Activated CD8-positive, alpha-beta memory T cell treated with anti-CD3 and anti-CD28 coated beads, Interleukin-2, amount 50 U/mL, for 48 hours (primary cell): ENCODE measurements around the gene SH3BP4.

Experiments used
- DNase-seq: peaks from one replicate; pipeline ENCODE4 v3.0.0-alpha.2; 2020

SH3BP4 gene

DNA sequence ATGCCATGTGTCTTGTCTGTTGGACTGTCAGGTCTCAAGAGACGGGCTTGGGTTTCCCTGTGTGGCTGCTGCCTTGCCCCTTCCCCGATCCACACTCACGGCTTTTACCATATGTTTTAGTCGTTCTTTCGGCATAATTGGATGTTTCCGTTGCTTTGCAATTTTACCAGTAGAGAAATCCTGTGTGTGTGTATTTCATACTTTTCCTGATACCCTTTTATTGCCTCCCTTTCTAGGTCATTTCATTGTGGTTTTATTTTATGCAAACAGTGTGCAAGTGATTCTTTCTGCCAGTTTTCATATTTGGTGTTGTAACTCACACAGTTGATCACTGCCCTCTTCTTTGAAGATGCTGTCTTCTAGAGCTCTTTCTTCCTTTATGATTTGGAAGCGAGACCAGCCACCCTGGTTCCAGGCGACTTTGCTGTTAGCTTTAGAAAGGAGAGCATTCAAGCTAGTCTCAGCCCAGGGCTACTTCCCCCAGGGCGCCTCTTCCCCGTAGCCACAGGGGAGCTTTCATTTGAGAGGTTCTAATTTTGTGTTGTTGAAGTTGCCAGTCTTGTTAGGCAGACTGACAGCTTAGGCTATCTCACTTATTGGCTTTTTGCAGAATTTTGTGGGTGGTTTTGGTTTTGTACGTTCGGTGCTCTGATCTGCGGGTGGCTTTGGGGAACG, 17.0 kb downstream of the SH3BP4 start:
- DNase-seq: no peak

DNA sequence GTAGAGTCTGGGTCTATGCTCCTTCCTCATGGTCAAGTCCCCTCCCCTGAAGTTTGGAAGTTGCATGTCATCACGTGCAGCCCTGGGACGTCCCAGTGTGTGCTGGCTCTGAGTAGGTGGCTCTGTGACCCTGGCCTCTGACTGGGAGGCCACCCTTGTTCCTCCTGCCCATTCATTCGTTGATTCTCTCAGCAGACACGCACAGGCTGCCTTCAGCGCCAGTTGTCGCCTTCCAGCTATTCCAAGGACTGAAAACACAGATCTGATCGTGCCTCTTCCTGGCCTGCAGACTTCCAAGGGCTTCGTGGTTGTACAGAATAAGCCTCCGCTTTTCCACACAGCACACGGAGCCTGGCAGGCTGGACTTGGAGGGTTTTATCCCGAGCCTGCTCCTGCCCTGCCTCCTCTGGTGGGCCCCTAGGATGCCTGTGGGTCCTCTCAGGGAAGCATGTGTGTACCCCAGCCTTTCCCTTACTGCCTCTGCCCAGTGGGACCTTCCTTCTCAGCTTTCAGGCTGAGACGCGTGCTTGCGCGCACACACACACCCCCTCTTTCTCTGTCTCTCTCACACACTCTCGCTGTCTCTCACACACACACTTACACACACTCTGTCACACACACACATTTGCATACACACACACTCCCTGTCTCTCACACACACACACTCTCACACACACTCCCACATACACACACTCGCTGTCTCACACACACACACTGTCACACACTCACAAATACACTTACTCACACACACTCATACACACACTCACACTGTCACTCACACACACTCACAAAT, 17.7 kb downstream of the SH3BP4 start:
- no peak for DNase-seq

DNA sequence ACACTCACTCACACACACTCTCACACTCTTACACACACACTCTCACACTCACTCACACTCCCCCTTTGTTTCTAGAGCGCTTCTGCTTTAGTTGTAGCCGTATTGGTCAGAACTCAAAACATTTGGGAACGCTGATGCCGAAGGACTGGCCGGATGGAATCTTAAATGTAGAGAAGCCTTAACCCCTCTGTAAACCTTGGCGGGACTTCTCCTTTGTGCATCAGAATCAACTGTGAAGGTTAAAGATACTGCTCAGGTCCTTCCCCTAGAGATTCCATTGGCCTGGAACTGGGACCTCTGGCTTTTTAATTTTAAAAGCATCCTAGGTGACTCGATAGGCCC, 18.3 kb downstream of the SH3BP4 start:
- DNase-seq: no peak

DNA sequence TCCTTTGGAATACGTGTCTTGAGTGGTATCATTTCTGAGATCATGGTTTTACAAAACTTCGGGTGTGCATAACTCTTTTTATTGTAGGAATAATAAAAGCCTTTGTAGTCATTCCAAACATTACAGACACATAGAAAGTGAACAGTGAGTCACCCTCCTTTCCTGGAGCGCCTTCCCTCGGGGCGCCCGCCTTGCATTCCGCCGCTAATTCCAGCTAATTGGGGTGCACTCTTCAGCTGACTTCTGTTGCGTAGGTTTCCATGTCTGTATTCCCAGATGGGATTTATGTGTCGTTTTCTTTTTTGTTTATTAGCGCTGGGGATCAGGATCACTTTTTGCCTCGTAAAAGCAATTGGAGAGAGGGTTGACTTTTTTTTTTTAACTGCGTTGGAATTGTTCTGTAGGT, 18.7 kb downstream of the SH3BP4 start:
- no peak for DNase-seq

DNA sequence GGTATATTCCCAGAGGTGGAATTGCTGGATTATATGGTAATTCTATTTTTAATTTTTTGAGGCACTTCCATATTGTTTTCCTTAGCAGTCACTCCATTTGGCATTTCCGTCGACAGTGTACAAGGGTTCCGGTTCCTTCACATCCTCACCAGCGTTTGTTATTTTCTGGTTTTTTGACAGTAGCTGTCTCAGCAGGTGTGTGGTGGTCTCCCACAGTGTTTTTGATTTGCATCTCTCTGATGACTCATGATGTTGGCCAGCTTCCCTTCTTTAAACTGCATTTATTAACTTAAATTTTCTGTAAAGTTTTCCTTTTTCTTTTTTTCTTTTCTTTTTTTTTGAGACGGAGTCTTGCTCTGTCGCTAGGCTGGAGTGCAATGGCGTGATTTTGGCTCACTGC, 19.7 kb downstream of the SH3BP4 start:
- no peak for DNase-seq

DNA sequence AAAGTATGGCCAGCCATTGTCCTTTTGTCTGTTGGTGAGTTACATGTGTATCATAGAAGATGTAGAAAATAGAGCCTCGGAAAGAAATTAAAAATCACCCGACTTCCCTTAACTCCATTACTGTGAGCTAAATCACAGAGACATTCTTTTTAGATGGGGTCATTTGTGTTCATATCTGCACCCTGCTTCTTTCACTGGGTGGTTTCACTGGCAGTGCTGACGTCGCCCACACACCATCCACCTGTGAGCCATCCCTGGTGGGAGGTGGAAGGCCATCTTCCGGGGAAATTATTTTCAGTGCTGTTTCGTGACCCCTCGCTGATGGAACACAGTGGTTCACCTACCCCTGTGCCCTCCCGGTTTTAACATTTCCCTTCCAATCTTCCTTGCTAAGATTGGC, 21.2 kb downstream of the SH3BP4 start:
- DNase-seq: no peak

DNA sequence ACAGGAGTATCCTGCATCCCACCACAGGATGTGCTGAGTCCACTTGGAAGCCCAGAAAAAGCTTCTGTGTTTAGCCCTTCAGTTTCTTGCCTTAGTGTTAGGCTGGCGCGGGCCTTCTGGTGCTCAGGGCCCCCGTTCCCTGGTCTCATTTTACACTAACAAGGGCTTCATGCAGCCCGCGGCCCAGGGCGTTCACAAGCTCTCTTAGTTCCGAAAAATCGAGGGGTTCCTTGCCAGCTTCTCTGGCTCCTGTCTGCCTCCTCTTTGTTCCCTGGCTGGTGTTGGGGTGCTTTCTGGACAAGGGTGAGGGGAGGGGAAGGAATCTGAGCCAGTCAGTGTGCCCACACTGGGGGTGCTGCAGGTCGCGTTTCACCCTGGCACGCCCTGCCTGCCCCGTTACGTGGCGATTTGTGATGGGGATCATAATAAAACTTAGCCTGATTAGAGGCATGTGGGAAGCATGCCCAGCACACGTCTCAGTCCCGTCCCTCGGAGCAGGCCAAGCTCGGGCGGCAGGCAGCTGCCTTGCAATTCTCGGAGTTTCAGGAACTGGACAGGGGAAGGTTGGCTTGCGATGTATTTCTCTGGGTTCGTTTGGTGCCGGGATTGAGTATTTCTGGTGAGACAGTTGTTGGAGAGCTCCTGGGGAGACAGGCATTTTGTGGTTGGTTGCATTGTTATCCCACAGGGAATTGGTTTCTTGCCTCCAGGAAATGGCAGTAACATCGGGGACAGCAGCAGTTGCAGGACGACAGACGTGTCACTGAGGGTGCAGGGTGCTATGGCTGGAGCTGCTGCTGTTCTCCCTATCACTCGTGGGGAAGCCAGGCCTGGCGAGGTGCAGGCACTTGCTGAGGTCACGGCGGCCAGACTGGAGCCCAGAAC, 22.9 kb downstream of the SH3BP4 start:
- DNase-seq: no peak

DNA sequence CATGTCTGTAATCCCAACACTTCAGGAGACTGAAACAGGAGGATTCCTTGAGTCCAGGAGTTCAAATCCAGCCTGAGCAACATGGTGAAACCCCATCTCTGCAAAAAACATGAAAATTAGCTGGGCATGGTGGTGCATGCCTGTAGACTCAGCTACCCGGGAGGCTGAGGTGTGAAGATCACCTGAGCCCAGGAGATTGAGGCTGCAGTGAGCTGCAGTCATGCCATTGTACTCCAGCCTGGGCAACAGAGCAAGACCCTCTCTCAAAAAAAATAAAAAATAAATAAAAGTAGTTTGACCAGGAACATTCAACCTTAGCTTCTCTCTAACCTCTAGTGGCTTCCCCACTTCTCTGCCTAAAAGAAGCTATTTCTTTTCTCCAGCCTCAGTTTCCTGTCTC, 23.8 kb downstream of the SH3BP4 start:
- DNase-seq: no peak

DNA sequence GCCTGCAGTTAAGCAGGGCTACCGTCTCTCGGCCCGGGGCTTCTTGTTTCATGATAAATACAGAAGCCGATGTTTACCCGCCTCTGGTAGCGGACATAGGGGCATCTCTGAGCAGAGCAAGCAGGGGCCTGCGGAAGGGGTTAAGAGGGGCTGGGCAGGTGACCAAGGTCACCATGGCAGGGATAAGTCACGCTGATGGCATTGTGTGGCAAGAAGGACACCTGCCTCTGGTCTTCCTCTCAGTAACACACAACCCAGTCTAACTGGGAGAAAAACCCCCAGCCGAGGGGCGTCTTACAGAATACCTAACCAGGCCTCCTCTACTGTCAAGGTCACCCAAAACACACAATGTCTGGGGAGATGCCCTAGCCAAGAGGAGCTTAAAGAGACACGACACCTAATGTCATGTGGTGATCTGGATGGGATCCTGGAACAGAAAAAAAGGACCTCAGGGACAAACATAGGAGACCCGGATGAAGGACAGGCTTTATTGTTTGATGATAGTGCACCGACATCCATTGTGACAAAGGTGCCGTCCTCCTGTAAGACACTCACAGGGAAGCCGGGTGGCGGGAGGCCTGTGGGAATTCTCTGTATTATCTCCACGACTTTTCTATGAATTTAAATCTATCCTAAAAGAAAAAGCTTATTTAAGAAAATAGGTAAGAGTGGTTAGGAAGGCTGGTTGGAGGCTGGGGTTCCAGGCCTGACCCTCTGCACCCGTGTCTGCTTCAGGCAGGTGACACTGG, 24.8 kb downstream of the SH3BP4 start:
- no peak for DNase-seq

DNA sequence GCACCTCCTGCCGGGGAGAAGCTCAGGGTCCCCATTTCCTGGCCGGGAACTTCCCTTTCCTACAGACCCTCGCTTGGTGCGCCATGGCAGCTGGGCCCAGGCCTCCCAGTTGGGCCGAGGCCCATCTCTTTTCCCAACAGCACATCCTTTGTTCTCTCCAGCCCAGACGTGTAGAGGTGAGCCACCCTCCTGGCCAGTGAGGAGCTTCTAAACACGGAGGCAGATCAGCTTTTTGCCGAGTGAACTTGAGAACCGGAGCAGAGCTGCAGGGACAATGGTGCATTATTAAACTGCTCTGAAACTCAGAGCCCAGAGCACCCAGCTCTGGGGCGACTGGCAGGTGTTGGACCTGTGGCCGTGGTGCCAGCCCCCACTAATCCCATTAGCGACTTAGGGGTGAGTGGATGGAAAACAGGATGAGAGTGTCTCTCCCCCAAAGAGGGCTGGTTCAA, 25.4 kb downstream of the SH3BP4 start:
- DNase-seq: no peak

DNA sequence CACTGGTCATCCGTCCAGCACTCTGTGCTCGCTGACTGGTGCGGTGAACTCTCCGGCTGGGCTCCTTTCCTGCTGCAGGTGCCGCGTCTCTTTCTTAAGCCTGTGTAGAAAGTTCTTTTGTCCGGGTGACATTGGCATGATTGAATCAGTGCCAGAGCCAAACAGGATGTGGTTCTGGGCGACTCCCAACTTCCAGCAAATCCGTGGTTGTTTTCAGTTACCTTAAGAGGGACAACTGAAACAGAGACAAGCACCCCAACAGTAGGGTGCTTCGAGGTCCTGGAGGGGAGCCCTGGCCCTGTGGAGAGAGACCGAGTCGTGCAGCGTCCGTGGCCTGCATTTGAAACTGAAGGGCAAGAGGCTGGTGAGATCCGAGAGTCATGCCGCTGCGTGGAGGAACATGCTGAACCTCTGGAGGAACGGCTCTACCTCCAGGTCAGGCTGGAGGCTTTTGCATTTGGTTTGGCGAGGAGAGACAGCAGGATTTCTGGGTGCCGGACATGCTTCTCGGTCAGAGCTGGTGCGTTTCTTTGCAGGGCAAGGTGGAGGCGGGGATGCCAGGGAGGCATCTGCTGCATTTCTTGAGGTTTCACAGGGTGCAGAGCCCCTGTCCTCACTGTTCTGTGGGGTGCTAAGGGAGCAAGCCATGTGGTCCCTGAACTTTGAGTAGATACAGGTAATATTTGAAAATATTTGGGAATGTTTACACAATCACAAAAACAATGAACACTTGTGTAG, 26.8 kb downstream of the SH3BP4 start:
- no peak for DNase-seq

DNA sequence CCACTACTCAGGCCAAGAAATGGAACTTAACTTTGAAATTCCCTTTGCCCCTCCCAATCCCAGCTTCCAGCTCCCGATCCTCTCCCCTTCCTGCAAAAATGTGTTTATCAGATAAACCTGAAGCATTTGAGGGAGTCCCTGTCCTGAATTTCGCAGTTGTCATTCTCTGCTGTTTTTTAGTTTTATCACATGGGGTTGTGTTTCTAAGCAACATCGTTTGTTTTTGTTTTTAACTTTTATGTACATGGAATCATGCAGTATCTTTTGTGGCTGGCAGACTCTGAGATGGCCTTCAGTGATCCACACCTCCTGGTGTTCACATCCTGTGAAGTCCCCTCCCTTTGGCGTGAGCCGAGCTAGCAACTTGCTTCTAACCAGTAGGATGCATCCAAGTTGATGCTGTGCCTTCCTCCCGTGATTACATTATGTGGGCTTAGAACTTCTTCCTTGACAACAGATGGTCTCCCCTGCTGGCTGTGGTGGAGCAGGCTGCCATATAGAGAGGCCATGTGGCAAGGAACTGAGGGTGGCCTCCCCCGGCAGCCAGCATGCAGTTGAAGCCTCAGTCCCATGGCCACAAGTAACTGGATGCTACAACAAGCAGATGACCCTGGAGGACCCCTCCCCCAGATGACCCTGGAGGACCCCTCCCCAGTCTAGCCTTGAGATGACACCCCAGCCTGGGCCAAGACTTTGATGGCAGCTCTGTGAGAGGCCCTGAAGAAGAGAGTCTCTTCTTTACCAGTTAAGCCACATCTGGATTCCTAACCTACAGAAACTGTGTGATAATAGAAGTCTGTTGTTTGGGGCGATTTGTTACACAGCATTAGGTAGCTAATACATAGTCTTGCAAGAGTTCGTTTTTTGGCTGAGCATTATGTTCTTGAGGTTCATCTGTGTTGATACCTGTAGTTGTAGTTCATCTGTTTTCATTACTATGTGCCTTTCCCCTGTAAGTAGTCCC, 27.7 kb downstream of the SH3BP4 start:
- no peak for DNase-seq

DNA sequence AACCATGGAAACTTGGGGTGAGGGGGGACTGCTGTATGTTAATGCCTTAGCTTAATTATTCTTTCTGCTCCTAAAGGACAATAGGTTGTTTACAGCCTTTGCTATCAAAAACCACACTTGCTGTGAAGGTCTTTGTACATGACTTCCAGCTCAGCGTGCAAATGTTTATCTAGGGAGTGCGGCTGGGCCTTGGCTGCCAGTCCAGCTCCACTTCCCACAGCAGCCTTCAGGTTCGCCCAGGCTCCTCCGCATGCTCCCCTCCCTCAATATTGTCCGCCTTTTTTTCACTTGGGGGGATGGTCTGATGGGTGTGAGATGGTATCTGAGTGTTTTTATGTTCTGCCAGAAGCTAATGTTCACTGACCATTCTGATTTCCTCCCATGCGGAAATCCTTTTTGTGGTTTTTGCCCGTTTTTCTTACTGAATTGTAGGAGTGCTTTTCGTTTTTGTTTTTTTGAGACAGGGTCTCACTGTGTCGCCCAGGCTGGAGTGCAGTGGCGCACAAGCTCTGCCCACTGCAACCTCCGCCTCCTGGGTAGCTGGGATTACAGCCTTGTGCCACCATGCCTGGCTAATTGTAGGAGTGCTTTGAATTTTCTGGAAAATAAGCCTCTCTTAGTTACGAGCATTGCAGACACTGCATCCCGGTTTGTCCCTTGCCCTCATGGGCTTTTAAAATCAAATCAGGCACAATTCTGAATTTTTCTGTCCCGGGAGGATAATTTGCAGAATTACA, 28.8 kb downstream of the SH3BP4 start:
- DNase-seq: no peak

DNA sequence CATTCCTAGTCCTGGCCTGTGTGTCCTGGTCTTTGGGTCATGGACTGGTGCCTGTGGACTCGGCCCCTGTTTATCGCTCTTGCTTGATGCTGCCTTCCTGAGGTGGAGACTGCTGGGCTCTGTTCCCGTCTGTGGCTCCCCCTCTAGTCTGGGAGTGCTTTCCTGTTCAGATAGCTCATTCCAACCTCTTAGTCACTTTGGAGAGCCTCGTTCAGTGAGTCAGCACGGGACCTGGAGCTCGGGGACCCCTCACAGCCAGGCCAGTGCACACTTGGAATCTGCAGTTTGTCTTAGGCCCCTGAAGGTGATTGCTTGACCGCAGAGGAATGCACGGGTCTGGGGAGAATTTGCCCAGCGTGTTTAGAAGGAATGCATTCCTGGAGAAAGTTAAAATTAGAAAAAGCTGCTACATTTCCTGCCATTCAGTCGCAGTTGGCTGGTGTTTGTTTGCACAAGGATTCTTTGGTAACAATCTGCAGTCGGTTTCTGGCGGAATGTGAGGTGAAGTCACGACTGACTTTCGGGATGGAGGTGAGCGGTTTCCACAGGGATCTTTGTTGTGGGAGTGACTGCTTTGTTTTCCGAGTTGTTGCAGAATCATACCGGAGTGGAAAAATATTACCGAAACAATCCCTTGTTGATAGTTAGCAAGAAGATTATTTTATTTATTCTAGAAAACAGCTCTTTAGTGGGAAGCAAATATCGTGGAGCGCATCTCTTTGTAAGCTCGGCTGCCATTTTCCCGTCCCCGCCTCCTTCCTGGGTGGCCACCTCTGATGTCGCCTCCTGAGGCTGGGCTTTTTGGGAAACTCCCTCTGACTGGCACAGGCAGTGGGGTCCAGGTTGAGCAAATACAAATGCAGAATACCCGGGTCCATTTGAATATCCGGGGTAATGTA, 29.6 kb downstream of the SH3BP4 start:
- DNase-seq: no peak

DNA sequence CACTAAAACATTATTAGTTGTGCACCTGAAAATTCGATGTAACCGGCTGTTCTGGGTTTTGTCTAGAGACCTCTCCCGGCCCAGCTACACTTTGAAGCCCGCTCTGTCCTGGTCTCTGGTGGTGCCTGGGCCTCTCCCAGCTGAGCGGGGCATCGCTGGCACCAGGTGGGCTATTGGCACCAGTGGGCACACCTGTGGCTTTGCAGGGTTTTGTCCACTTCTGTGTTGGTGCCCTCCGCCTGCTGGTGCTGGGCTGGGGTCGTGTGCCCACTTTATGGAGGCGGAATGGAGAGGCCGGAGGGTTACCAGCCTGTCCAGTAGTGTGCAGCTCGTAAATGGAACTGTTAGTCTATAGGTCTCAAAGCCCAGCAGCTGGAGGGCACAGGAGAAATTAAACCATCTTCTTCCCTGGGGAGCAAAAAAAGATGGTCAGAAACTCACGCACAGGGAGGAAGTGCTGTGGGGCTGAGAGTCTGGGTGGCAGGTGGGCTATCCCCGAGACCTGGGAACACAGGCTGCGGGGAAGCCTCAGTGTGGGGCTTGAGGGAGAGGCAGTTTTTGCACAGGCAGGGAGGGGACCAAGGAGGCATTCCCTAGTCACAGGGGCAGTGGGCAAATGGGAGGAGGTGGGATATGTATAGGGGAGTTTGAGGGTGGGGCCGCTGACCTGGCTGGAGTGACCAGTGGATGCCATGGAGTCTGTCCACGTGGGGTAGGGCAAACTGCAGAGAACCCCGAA, 30.4 kb downstream of the SH3BP4 start:
- DNase-seq: no peak

DNA sequence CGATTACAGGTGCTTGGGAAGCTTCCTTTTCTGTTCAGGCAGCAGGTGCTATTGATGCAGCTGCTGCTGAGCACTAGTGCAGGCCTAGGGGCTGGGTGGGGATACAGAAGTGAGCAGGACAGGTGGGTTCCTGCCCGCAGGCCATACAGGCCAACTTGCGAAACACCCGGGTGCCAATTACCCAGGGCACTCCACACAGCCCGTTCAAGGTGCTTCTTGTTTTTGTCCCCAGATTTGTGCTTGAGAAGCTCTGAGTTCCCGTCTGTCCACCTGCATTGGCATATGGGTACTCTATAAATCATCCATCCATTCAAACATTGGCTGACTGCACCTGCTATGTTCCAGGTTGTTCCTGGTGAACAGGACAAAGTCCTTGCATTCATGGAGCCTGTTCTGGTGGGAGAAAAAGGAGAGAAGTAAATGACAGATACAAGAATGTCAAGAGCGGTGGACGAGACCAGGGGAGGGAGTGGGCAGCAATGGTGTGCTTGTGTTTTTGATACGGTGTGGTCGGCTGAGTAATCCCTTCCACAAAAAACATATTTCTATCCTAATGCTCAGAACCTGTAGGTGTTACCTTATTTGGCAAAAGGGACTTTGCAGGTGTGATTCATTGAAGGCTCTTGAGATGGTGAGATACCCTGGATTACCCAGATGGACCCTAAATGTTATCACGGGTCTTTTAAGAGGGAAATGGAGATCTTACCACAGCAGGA, 31.4 kb downstream of the SH3BP4 start:
- no peak for DNase-seq

DNA sequence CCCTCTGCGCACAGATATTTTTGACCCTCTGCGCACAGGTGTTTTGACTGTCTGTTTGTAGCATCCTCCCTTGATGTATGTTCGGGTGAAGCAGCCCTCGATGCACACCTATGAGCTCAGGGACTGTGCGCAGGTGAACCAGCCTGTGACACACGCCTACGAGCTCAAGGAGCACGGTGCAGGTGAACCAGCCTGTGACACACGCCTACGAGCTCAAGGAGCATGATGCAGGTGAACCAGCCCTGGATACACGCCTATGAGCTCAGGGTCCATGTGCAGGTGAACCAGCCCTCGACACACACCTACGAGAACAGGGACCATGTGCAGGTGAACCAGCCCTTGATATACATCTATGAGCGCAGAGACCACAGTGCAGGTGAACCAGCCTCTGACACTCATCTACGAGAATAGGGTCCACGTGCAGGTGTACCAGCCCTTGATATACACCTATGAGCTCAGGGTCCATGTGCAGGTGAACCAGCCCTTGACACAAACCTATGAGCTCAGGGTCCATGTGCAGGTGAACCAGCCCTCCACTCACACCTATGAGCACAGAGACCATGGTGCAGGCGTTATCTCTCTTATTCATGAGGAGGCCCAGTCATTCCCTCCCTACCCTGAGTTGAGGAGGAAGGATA, 33.9 kb downstream of the SH3BP4 start:
- DNase-seq: no peak
